ENCODE data around the gene FAM193A. TPM values are rescaled to one million over a fixed set of nuclear protein-coding genes. Genes with fewer than 3 reads are reported as not detected.
"Not testable (repeated sequence)": the region's sequence is repeated elsewhere in the genome, so short reads cannot be mapped to it uniquely, and the experiment has no call there.

Gene FAM193A
- polyA plus RNA-seq, 1 experiment: 5.9 TPM

DNA sequence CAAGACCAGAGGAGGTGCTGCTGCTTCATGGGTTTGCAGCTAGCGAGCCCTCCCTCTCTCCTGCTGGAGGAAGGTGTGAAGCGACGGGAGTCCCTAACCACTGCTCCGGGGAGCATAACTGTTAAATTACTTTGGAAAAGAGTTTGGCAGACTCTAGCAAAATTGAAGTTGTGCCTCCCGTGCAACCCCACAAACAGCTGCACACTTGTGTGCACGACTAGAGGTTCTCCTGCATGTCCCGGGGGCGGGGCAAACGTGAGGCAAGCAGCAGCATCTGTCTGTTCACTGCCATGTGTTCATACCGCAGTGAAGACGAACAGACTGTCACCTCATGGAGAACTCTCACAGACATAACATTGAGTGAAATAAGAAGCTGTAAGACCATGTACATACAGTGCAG is 185.1 kb downstream of the FAM193A start:
- no peak for DNase-seq (ENCODE audit: low read depth, low spot score)
- Histone ChIP-seq H3K27me3 (ENCODE audit: control insufficient read depth, insufficient read depth, low read length) (no peaks in the 10 kb centered on the region), H3K27ac (ENCODE audit: low read depth, low read length) (no peak overlapping the region), H3K9me3 (ENCODE audit: control insufficient read depth, insufficient read depth, low read length) (no peaks in the 10 kb centered on the region), H3K4me3 (ENCODE audit: low read depth, low read length) (no peak overlapping the region)
- ChIA-PET CTCF (no interaction called here), POLR2A (interaction anchor here (0.6 kb wide), 1 partner anchor 81 kb away, joined by 4 read pairs; no protein-coding TSS in a partner anchor)
- TF ChIP-seq, protein P1, sequence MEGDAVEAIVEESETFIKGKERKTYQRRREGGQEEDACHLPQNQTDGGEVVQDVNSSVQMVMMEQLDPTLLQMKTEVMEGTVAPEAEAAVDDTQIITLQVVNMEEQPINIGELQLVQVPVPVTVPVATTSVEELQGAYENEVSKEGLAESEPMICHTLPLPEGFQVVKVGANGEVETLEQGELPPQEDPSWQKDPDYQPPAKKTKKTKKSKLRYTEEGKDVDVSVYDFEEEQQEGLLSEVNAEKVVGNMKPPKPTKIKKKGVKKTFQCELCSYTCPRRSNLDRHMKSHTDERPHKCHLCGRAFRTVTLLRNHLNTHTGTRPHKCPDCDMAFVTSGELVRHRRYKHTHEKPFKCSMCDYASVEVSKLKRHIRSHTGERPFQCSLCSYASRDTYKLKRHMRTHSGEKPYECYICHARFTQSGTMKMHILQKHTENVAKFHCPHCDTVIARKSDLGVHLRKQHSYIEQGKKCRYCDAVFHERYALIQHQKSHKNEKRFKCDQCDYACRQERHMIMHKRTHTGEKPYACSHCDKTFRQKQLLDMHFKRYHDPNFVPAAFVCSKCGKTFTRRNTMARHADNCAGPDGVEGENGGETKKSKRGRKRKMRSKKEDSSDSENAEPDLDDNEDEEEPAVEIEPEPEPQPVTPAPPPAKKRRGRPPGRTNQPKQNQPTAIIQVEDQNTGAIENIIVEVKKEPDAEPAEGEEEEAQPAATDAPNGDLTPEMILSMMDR (IDR thresholded peaks at IDR 0.05; ENCODE audit: low read depth, low read length): no peak

DNA sequence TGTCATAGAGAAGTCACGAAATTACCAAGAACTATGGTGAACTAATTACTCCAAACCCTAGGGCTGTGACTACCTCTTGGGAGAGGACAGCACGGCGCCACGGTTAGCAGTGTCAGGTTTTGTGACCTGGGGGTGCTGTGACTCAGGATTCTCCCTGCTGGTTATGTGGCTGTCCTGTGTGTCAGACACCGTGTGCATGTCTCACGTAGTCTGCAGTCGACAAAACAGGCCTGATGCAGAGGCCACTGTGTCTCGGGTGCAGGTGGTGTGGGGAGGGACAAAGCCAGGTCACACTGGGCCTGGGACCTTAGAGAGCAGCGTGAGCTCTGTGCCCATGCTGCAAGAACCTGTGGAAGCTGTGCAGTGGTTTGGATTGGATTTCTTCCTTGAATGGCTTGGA is 185.6 kb downstream of the FAM193A start:
- Histone ChIP-seq H3K4me3 (ENCODE audit: low read depth, low read length) (no peak overlapping the region), H3K27me3 (ENCODE audit: control insufficient read depth, insufficient read depth, low read length) (no peaks in the 10 kb centered on the region), H3K27ac (ENCODE audit: low read depth, low read length) (no peak overlapping the region), H3K9me3 (ENCODE audit: control insufficient read depth, insufficient read depth, low read length) (no peaks in the 10 kb centered on the region)
- DNase-seq (ENCODE audit: low read depth, low spot score): no peak
- POLR2A ChIA-PET: no interaction called here
- TF ChIP-seq, protein P1 (IDR thresholded peaks at IDR 0.05; ENCODE audit: low read depth, low read length): no peak
- CTCF ChIA-PET: no interaction called here

DNA sequence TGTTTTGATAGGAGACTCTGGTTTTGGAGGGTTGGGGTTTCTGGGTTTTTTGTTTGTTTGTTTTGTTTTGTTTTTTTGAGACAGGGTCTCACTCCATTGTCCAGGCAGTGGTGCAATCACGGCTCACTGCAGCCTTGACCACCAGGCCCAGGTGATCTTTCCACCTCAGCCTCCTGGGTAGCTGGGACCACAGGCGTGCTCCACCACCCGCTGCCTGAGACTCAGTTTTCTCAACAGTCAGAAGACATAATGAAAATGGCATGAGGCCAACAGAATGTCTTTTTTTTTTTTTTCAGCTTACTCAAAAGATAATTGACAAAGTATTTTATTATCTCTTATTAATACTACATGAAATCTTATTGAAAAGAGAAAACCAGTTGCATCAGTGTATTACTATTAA is 187.3 kb downstream of the FAM193A start:
- Histone ChIP-seq H3K27ac (ENCODE audit: low read depth, low read length) (no peak overlapping the region), H3K9me3 (ENCODE audit: control insufficient read depth, insufficient read depth, low read length) (no peaks in the 10 kb centered on the region), H3K4me3 (ENCODE audit: low read depth, low read length) (no peak overlapping the region), H3K27me3 (ENCODE audit: control insufficient read depth, insufficient read depth, low read length) (no peaks in the 10 kb centered on the region)
- TF ChIP-seq, protein P1 (IDR thresholded peaks at IDR 0.05; ENCODE audit: low read depth, low read length): no peak
- DNase-seq (ENCODE audit: low read depth, low spot score): no peak
- POLR2A ChIA-PET: no interaction called here
- CTCF ChIA-PET: interaction anchor here (0.6 kb wide), 1 partner anchor 211 kb away, joined by 3 read pairs; no protein-coding TSS in a partner anchor

DNA sequence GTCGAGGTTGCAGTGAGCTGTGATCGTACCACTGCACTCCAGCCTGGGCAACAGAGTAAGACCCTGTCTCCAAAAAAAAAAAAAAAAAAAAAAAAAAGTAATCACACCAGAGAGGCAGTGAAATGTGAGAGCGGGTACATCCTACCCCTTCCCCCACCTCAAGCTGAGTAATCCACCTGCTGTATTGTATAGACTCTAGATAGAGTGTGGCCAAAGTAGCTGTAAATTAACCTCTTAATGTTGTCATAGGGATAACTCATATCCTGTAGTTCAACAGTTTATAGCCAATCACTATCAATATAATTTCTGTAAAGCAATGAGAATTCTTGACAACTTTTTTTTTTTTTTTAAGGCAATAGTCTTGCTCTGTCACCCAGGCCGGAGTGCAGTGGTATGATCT is 188.9 kb downstream of the FAM193A start:
- POLR2A ChIA-PET: interaction anchor here (0.6 kb wide), 1 partner anchor 965 kb away, joined by 9 read pairs; no protein-coding TSS in a partner anchor
- no peak for DNase-seq (ENCODE audit: low read depth, low spot score)
- H3K4me3 ChIP-seq (ENCODE audit: low read depth, low read length): no peak overlapping the region
- CTCF ChIA-PET: interaction anchor here (0.6 to 0.7 kb wide), 2 partner anchors 12 to 766 kb away, joined by 3 to 4 read pairs; no protein-coding TSS in a partner anchor
- H3K27ac ChIP-seq (ENCODE audit: low read depth, low read length): no peak overlapping the region
- TF ChIP-seq, protein P1 (IDR thresholded peaks at IDR 0.05; ENCODE audit: low read depth, low read length): no peak
- no peaks in the 10 kb centered on the region for H3K27me3 ChIP-seq (ENCODE audit: control insufficient read depth, insufficient read depth, low read length)
- no peaks in the 10 kb centered on the region for H3K9me3 ChIP-seq (ENCODE audit: control insufficient read depth, insufficient read depth, low read length)

DNA sequence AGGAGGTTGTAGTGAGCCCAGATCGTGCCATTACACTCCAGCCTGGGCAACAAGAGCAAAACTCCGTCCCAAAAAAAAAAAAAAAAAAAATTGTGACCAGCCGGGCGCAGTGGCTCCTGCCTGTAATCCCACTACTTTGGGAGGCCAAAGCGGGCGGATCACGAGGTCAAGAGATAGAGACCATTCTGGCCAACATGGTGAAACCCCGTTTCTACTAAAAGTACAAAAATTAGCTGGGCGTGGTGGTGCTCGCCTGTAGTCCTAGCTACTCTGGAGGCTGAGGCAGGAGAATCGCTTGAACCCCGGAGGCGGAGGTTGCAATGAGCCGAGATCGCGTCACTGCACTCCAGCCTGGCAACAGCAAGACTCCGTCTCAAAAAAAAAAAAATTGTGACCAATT is 190.4 kb downstream of the FAM193A start:
- CTCF ChIA-PET; H3K27me3 ChIP-seq (ENCODE audit: control insufficient read depth, insufficient read depth, low read length); H3K4me3 ChIP-seq (ENCODE audit: low read depth, low read length); DNase-seq (ENCODE audit: low read depth, low spot score); H3K9me3 ChIP-seq (ENCODE audit: control insufficient read depth, insufficient read depth, low read length); H3K27ac ChIP-seq (ENCODE audit: low read depth, low read length): not testable (repeated sequence)
- POLR2A ChIA-PET: interaction anchor here (0.6 kb wide), 1 partner anchor 13 kb away, joined by 3 read pairs; no protein-coding TSS in a partner anchor

All from AG04450 (cell line).